Stimulated activated CD4-positive, alpha-beta T cell treated with anti-CD3 and anti-CD28 coated beads, Interleukin-15, amount 100 ng/mL, for 48 hours (primary cell): ENCODE measurements around the gene ASXL1.
A peak's percentile ranks its signal among the peaks of the same experiment; 100 is the strongest.
"Not testable (repeated sequence)": the region's sequence is repeated elsewhere in the genome, so short reads cannot be mapped to it uniquely, and the experiment has no call there.

ENCODE experiments used
- DNase-seq, 2 donors: peaks; one replicate each; pipeline ENCODE4 v3.0.0-alpha.2; 2020; ENCODE audit warnings: low read depth in 2 of 2

Gene ASXL1

DNA sequence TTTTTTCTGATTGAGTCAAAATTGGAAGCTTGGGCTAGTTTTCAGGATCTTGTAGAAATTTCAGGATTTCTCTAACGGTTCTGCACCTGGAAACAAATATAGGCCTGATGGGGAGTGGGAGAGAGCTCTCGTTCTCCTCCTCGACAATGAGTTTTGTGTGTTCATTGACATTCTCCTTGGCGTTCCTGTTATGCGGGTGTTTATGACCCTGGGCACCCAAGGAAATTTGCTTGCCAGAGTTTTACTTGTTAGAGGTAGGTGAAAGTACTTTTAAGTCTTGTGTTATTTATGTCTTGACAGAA lies 2.2 kb downstream of the ASXL1 start:
- DNase-seq: no peak

DNA sequence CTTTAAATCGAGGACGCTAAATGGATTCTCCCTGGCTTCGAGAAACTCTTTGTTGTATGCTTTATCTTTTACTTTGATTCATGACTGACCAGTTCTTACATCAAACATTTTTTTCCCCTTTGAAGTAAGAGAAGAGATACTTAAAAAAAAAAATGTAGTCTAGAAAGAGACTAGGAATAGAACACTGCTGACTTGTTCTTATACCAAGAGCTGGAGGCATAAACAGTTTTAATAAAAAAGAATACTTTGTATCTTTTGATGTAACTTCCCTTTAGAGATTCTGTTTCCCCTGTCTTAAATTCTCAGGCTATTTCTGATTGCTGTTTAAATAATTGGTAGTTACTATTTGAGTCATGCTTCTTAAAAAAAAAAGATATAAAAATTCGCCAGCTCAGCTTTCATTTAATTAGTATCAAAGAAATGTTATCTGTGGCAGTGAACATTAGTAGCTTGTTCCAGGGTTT lies 4.8 kb downstream of the ASXL1 start:
- DNase-seq: no peak

DNA sequence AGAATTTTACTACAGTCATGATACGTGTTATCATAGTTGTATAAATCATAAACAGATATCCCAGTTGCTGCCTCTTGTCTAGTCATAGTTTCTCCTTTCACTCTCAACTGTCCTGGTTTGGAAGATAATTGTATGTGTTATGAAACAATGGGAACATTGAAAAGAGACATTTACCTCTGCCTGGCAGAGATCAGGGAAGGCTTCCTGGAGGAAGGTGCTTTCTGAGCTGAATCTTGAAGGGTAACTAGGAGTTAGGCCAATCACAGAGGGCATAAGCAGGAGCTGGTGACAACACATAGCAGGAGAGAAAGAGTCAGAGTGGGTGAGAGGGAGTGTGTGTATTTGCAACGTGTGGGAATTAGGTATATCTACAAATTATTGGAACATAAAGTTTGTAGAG lies 5.4 kb downstream of the ASXL1 start:
- no peak for DNase-seq

DNA sequence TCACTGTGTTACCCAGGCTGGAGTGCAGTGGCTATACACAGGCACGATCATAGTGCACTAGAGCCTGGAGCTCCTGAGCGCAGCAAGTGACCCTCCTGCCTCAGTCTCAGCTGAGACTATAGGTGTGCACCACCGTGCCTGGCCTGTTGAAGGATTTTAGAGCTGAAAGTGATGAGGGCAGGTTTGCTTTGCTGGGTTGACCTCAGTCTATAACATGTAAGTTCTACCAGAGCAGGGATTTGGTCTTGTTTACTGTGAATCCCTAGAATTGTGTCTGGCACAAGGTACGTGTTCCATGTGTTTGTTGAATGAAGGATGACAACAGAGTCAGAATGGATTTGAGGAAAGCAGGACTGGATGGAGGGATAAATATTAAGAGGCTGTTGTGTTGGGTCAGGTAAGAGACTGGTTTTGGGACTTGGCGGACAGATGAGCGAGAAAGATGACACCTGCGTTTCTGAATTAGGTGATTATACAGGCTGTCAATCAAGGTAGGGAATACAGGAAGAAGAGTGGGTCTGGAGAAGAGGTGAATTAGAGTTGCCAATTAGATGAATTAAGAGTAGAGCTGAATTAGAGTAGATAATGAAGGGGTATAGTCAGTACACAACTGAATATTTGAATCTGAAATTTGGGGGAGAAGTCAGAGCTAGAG lies 6.5 kb downstream of the ASXL1 start:
- DNase-seq: no peak

DNA sequence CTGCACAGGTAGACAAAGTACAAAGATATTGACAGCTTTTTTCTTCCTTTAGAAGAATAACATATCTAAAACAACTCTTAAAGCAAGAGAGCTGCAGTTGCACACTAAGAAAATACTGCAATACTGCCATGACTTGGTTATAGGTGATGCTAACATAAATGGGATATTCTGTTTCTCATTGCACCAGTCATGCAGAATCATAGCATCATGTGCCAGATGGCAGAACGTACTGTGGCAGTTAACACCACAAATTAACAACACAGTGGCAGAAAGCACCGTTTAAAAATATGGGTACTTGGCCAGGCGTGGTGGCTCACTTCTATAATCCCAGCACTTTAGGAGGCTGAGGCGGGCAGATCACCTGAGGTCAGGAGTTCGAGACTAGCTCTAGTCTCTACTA lies 7.4 kb downstream of the ASXL1 start:
- DNase-seq: no peak

DNA sequence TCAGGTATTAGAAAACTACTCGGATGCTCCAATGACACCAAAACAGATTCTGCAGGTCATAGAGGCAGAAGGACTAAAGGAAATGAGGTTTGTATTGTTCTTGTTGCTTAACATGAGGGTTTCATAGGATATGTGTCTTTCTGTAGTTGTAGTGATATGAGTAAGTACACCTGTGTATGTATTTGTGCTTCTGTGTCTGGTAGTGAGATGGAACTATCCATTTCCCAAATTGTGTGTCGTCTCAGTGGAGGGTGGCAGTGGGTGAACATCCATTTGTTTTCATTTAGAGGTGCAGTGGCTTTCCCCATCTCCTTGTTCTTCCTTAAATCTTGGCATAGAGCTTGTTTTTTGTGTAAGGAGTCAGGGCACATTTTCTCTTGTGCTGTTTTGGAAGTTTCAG lies 8.2 kb downstream of the ASXL1 start:
- no peak for DNase-seq

DNA sequence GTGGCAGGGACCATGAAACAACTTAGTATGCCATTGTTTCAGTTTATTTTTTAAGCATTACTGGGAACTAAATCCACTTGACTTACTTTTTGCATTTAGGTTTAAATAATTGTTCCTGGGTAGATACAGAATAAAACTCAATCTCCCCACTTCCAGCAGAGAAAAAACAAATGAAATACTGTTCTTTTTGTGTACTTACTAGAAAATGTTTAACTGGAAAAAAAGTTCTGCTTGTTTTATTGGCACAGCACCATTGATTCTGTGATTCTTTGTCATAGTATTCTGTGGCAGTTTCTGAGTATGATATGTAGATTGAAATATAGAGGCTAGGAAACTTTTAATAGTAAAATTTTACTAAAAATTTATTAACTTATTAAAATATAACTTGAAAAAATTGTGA lies 10.2 kb downstream of the ASXL1 start:
- DNase-seq: no peak

DNA sequence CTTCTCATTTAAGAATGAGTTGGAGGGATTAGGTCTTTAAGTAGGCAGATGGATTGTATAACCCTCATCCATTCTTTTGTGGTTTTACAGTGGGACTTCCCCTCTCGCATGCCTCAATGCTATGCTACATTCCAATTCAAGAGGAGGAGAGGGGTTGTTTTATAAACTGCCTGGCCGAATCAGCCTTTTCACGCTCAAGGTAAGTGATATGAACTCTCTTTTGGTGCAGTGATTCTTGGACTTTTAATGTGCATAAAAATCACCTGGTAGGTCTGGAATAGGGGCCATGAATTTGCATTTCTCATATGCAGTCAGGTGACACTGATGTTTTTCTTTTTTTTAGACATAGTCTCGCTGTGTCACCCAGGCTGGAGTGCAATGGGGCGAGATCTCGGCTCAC lies 10.8 kb downstream of the ASXL1 start:
- DNase-seq: no peak

DNA sequence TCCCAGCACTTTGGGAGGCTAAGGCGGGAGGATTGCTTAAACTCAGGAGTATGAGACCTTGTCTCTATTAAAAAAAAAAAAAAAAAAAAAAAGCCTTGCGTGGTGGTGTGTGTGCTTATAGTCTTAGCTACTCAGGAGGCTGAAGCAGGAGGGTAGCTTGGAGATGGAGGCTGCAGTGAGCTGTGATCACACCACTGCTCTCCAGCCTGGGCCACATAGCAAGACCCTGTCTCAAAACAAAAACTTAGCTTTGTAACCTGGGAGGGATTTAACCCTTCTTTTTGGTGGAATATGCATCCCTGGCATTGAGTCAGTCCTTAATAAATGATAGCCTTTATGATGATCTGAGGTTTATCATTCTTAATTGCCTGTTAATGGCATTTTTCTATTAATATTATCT lies 12.8 kb downstream of the ASXL1 start:
- no peak for DNase-seq

DNA sequence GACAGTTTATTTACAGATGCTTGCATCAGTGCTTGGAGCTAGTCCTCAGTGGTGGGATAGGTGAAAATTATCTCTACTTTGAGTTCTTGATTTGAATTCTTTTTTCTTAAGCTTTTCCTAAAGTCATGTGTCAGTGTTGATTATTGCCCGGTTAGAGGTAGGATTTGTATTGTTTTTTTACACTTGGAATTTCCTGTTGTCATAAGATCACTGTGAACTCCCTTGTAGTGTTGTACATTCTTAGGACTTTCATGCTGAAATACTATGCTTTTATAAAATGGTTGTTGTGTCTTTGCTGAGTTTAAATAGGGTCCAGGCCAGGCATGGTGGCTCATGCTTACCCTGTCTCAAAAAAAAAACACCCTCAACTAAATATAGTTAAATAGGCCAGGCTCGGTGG lies 20.3 kb downstream of the ASXL1 start:
- no peak for DNase-seq

DNA sequence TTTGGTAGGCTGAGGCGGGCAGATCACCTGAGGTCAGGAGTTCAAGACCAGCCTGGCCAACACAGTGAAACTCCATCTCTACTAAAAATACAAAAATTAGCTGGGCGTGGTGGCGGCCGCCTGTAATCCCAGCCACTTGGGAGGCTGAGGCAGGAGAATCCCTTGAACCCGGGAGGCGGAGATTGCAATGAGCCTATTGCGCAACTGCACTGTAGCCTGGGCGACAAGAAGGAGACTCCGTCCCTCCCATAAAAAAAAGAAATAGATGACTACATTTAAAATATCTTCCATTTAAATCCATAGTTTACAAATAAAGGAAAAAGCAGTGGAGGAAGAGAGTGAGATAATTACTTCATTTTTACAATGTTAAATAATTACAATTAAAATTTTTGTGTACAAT lies 21.9 kb downstream of the ASXL1 start:
- not testable (repeated sequence) for DNase-seq

DNA sequence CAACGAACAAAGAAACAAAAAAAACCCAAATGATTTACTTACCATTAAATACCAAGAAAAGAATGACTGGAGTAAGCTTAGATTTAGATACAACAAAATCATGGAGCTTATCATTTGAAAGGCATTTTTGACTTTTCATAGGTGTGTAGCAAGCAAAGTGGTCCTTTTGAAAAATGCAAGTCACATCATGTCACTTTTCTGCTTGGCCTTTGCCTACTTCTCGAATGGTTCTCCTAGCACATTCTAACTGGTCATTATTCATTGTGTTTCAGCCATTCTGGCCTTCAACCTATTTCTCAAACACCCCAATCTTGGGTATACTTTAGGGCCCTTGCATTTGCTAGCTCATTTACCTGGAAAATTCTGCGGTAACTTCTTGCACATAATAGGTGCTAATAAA lies 22.6 kb downstream of the ASXL1 start:
- no peak for DNase-seq

DNA sequence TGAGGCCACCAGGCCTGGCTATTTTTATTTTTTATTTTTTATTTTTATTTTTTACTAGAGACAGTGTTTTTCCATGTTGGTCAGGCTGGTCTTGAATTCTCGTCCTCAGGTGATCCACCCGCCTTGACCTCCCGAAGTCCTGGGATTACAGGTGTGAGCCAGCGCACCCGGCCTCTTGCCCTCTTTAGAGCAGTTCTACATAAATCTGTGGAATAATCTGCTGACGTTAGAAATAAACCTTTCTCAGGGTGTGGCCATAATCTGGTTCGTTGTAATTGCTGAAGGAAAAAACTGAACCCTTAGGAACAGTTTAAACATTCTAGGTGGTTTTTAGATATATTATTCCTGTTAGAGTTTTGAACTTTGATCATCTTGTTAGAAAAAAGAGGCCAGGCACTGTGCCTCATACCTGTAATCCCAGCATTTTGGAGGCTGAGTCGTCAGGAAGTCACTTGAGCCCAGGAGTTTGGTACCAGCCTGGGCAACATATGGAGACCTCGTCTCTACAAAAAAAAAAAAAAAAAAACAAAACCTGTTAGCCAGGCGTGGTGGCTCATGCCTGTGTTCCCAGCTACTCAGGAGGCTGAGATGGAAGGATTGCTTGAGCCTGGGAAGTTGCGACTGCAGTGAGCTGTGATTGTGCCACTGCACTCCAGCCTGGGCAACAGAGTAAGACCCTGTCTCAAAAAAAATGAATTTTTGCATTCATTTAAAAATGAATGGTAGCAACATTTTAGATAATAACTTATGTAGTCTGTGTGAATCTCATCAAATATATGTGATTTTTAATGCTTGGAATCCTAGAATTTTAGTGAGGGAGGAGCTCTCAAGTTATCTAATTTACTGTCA lies 24.2 kb downstream of the ASXL1 start:
- no peak for DNase-seq

DNA sequence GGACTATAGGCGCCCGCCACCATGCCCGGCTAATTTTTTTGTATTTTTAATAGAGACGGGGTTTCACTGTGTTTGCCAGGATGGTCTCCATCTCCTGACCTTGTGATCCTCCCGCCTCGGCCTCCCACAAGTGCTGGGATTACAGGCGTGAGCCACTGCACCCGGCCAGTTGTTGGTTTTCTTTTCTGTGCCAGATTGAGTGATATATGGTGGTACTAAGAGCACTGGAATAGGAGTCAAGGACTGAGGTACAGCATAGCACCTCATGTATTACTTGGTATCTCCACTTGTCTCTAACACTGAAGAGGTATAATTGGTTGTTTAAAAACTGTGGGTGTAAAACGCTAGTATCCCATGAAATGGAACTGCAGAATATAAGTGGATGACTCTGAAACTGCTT lies 25.3 kb downstream of the ASXL1 start:
- DNase-seq: not testable (repeated sequence)

DNA sequence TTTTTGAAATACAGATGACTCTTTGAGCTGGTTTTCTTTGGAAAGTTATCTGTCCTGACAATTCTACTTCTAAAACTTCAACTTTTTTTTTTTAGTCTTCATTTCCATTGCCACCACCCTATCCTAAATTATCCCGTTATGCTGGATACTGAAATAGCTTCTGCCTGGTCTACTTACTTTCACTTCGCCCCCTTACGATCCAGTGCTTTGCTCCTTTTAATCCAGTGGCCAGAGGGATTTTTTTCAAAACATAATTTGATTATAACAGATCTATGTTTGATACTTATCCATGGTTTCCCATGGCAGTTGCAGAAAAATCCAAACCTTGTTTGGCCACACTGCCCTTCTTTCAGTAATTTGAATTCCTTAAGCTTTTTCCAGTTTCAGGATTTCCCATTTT lies 27.4 kb downstream of the ASXL1 start:
- DNase-seq: no peak

DNA sequence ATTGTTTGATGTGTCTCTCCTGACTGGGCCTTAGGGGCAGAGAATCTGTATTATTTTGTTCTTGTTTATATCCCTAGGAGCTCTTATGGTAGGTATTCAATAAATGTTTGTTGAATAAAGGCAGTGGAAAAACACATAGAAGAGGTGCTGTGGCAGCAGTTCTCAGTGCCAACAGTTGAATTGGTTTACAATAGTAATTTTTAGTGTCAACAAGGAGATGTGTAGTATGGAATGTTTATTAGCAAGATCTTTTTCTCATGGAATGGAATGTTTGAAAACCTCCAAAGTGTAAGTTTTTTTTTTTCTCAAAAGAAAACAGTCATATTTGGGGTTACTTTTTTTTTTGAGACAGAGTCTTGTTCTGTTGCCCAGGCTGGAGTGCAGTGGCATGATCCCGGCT lies 28.0 kb downstream of the ASXL1 start:
- DNase-seq: no peak

DNA sequence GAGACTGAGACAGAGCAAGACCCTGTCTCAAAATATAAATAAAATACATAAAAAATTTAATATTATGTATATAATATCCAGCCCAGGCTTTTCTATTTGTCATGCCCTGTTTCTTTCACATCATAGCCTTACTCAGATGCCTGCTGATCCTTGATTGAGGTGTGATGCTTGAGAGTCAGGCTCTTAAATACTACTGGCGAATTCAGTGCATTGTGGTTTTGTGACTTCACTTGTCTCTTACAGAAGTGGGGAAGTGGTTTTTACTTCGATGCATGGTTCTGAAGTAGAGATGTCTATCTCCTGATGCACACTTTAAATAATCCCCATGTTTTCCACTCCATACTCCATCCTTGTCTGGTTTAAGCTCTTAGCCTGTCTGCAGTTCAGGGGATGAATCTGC lies 29.1 kb downstream of the ASXL1 start:
- DNase-seq: peak in 1 of 2 donors; percentile 4

DNA sequence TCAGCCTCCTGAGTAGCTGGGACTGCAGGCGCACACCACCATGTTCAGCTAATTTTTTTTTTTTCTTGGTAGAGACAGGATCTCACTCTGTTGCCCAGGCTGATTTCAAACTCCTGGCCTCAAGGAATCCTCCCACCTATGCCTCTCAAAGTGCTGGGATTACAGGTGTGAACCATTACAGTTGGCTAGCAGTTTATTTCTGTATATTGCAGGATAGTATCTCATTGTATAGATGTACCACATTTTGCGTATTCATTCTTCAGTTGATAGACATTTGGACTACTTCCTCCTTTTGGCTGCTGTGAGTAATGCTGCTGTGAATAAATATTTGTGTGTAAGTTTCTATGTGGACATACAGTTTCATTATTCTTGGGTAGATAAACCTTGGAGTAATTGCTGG lies 32.9 kb downstream of the ASXL1 start:
- no peak for DNase-seq

DNA sequence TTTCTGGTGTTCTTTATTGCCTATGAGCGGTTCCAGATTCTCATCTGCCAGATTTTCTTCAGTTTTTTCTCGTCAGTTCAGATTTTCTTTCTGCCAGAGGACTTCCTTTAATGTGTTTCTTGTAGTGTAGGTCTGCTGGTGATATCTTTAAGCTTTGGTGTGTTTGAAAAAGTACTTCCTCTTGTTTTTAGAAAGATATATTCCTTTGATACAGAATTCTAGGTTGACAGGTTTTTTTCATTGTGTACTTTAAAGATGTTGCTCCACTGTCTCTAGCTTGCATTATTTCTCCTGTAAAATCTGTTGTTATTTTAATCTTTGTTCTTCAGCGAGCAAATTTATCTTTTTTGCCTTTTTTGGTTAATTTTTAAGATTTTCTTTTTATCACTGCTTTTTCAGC lies 36.9 kb downstream of the ASXL1 start:
- DNase-seq: no peak

DNA sequence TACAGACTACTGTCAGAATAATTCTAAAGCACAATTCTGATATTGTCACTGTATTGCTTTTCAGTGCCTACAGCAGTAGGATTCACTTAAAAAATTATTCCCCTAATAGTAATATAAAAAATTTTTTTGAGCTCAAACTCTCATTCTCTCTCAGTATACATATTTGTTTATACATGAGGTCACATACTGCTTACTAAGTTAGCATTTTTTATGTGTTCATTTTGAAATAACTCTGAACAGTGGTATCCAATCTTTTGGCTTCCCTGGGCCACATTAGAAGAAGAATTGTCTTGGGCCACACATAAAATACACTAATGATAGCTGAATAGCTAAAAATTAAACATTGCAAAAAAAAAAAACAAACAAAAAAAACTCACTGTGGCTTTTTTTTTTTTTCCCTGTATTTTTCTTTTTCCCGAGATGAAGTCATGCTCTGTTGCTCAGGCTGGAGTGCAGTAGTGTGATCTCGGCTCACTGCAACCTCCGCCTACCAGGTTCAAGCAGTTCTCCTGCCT lies 38.6 kb downstream of the ASXL1 start:
- DNase-seq: no peak

DNA sequence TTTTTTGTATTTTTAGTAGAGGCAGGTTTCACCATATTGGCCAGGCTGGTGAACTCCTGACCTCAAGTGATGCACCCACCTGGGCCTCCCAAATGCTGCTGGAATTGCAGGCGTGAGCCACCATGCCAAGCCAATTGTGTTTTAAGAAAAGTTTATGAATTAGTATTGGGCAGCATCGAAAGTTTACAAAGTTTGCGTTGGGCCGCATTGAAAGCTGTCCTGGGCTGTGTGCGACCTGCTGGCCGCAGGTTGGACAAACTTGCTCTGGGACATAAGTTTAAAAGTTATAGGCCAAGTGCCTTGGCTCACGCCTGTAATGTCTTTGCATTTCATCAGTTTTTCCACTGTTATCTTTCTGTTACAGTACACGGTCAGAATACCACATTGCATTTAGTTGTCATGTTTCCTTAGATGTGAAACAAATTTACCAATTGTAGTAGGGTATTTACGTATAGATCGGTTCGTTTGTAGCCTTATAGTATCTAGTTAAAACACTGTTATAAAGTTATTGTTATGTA lies 39.5 kb downstream of the ASXL1 start:
- no peak for DNase-seq

DNA sequence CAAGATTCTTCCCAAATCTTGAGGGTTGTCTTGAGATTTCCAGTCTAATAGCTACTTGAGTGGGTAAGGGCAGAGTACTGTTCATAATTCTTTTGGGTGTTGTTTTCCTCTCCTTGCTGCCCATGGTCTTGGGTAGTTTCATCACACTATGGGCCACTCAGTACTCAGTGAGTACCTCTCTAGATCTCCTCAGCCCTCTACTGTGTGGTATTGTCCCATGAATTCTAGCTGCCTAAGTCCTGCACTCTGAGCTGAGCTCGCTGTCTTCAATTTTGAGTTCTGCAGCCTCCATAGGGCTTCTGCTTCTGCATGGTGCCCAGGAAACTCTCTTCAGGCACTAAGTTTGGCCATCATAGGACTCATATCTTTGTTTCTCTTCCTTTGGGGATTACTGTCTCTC lies 42.3 kb downstream of the ASXL1 start:
- no peak for DNase-seq

DNA sequence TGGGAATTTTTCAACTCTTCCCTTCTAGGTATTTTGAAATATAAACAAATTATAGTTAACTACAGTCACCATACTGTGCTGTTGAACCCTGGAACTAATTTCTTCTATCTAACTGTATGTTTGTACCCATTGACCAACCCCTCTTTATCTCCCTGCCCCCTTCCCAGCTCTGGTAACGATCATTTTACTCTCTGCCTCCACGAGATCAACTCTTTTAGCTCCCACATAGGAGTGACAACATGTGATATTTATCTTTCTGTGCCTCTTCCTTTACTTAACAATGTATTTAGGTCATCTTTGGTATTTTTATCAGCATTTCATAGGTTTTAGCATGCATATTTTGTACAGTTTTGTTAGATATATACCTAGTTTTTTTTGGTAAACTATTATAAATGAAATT lies 45.9 kb downstream of the ASXL1 start:
- no peak for DNase-seq
